Measurements from ENCODE around the gene GUCA1A. TPM values are rescaled to one million over a fixed set of nuclear protein-coding genes. Genes with fewer than 3 reads are reported as not detected.
"Not testable (repeated sequence)": the region's sequence is repeated elsewhere in the genome, so short reads cannot be mapped to it uniquely, and the experiment has no call there.

Gene GUCA1A
- total RNA-seq, 2 experiments from 2014 or later = not detected

DNA sequence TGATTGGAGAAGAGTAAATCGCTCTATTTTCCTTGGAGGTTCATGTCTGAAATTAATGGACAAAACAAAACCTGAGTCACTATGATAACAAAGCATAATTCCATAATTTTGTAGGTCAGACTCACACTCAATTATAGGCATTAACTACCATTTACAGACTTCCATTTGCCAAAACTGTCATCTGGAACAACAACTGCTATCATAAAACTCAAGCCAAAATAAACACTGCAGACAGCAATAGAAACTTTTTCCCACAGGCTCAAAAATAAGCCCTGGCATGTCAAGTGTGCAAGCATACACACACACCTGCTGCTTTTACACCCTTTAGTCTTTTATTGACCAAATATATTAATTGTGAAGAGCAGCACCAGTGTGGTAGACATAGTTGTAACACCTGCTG is 37.4 kb downstream of the GUCA1A start:
- CTCF ChIA-PET = no interaction called here
- no peak overlapping the region for H3K4me3 Mint-ChIP-seq
- H3K27ac Mint-ChIP-seq = no peak overlapping the region
- no peaks in the 10 kb centered on the region for H3K9me3 Mint-ChIP-seq (ENCODE audit: low read depth)
- peaks cover 43% of the 10 kb centered on the region for H3K36me3 Mint-ChIP-seq
- peaks cover 14% of the 10 kb centered on the region for H3K4me1 Mint-ChIP-seq
- DNase-seq (no peak), ATAC-seq (no peak)
- no peaks in the 10 kb centered on the region for H3K27me3 Mint-ChIP-seq

DNA sequence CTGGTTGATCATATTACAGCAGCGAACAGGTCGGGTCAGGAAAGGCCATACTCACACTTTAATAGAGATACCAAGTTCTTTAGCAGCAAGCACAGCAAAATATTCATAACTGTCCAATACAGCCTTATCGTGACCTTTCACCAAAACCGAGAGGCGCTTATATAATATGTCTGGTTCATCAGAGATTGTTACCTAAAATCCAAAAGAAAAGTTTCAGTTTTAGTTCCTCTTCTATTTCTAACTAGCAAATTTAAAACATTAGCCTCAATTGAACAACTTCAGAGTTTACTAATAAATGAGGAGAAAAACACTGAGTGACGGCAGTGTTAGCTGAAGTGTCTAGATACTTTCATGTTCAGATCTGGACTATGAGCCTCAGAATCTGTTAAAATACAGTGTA is 38.6 kb downstream of the GUCA1A start:
- peaks cover 38% of the 10 kb centered on the region for H3K36me3 Mint-ChIP-seq
- CTCF ChIA-PET = interaction anchor here (1.7 kb wide), 1 partner anchor 107 kb away, joined by 8 read pairs; no protein-coding TSS in a partner anchor
- H3K27me3 Mint-ChIP-seq = no peaks in the 10 kb centered on the region
- DNase-seq (peak; percentile 9), ATAC-seq (no peak)
- H3K4me1 Mint-ChIP-seq = peaks cover 25% of the 10 kb centered on the region
- no peak overlapping the region for H3K4me3 Mint-ChIP-seq
- no peak overlapping the region for H3K27ac Mint-ChIP-seq
- H3K9me3 Mint-ChIP-seq (ENCODE audit: low read depth) = no peaks in the 10 kb centered on the region

DNA sequence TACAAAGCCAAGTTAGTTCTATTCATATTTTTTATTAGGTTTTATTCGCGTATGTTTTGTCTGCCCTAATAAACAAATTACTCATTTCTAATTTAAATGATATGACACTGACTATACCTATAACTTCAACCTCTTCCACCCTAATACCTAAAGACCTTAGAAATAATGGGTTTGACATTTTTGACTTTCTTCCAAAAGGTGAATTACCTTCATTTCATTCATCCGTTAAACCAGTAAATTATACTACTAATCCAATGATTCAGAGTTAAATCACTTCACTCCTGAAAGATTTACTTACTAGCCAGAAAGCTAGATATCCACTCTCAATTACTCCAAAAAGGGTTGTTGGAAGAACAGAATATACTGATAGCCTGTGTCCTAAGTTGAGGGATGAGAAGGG is 39.3 kb downstream of the GUCA1A start:
- CTCF ChIA-PET = interaction anchor here (1.0 to 3.6 kb wide), 4 partner anchors 108 to 425 kb away, joined by 3 to 30 read pairs (median 13); partner anchors contain the start of gene TOMM6
- peaks cover 38% of the 10 kb centered on the region for H3K36me3 Mint-ChIP-seq
- peaks cover 28% of the 10 kb centered on the region for H3K4me1 Mint-ChIP-seq
- no peak overlapping the region for H3K27ac Mint-ChIP-seq
- no peaks in the 10 kb centered on the region for H3K27me3 Mint-ChIP-seq
- no peak for ATAC-seq
- no peaks in the 10 kb centered on the region for H3K9me3 Mint-ChIP-seq (ENCODE audit: low read depth)
- DNase-seq = no peak
- no peak overlapping the region for H3K4me3 Mint-ChIP-seq

DNA sequence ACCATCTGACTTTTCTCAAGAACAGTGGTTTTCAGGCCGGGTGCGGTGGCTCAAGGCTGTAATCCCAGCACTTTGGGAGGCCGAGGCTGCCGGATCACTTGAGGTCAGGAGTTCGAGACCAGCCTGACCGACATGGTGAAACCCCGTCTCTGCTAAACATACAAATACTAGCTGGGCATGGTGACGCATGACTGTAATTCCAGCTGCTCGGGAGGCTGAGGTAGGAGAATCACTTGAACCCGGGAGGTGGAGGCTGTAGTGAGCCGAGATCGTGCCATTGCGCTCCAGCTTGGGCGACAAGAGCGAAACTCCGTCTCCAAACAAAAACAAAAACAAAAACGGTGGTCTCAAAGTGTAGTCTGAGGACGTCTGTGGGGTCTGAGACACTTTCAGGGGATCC is 43.3 kb downstream of the GUCA1A start:
- H3K27me3 Mint-ChIP-seq; ATAC-seq; H3K9me3 Mint-ChIP-seq (ENCODE audit: low read depth); H3K27ac Mint-ChIP-seq: not testable (repeated sequence)
- Mint-ChIP-seq H3K36me3 (peaks cover 18% of the 10 kb centered on the region), H3K4me3 (peak overlapping the region; percentile 98), H3K4me1 (peaks cover 35% of the 10 kb centered on the region)
- DNase-seq = peak; percentile 29
- CTCF ChIA-PET = interaction anchor here (0.8 to 2.0 kb wide), 8 partner anchors 10 to 533 kb away, joined by 3 to 11 read pairs (median 4); no protein-coding TSS in a partner anchor

DNA sequence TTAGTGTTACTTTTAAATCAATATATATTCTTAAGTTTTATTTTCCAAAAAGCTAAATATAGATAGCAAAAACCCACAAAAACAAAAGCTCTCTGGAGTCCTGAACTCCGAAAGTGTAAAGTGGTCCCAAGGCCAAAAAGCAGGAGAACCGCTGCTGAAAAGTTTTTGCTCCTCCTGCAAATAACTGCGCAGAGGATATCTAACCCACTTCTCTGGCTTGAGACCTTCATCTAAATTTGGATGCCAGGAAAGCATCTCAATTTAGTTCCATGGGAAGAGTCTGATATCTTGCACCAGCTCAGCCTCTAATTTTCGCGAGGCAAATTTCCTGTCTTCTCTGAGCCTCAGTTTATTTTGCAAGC is 44.0 kb downstream of the GUCA1A start:
- Mint-ChIP-seq H3K4me3 (peak overlapping the region; percentile 98), H3K4me1 (peaks cover 35% of the 10 kb centered on the region), H3K9me3 (ENCODE audit: low read depth) (no peaks in the 10 kb centered on the region), H3K36me3 (peaks cover 16% of the 10 kb centered on the region), H3K27me3 (no peaks in the 10 kb centered on the region), H3K27ac (peak overlapping the region; percentile 92)
- CTCF ChIA-PET = interaction anchor here (0.6 to 2.0 kb wide), 11 partner anchors 9 to 534 kb away, joined by 3 to 11 read pairs (median 4); no protein-coding TSS in a partner anchor
- no peak for DNase-seq
- no peak for ATAC-seq

DNA sequence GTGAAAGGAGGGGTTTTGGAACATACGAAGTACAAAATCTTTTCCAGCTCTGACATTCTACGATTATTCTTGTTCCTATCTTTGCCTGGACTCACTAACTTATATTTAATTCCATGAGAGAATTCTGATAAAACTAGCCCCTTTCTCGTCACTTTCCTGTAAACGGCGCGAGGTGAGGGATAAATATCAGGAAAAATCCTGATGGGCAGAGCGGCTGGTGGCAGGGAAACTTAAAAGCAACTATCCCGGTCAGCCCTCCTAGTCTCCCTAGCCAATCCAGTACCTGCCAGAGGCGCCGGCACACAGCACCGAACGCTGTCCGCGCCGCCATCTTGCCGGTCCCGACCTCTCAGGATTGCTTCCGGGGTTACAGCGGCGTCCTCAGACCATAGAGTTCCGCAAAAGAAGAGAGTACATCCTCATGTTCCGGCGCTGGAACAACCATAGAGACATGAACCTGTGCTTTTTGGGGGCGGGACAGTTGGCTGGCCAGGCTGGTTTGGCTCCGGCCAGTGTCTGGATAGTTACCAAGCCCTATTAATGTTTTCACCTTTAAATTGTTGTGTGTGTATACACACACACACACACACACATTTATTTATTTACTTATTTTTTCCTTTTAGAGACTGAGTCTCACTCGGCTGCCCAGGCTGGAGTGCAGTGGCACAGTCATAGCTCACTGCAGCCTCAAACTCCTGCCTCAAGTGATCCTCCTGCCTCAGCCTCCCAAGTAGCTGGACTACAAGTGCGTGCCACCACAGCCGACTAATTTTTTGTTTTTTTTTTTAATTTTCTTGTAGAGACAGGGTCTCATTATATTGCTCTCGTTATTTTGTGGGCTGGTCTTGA is 44.6 kb downstream of the GUCA1A start, which contains the start of gene MRPS10:
Gene MRPS10, minus strand, starts transcription at position 343 of the 849 bp plus-strand sequence. Its CDS starts 12 bp downstream, at position 331.
- ATAC-seq (peak; percentile 100), DNase-seq (peak; percentile 95)
- Mint-ChIP-seq H3K9me3 (ENCODE audit: low read depth) (no peaks in the 10 kb centered on the region), H3K36me3 (peaks cover 12% of the 10 kb centered on the region), H3K4me1 (peaks cover 35% of the 10 kb centered on the region), H3K27me3 (no peaks in the 10 kb centered on the region), H3K27ac (peak within 1 kb of the TSS; percentile 92), H3K4me3 (peak within 1 kb of the TSS; percentile 98)
- CTCF ChIA-PET = interaction anchor here (0.6 to 2.0 kb wide), 12 partner anchors 9 to 432 kb away, joined by 3 to 11 read pairs (median 4); no protein-coding TSS in a partner anchor

DNA sequence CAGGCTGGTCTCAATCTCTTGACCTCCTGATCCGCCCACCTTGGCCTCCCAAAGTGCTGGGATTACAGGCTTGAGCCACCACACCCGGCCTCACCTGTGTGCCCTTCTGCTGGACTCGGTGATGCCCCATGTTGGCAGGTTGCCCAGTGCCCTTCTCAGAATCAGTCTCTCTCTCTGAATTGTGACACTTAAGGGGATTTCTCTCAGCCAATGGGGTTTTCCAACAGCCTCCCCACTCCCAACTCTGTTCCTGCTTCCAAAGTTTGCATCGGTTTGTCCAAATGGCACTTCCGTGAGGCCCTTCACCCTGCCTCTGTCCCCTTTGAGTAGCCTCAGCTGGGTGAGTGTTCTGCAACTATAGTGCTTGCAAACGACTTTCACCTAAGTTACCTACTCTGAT is 47.6 kb downstream of the GUCA1A start:
- no peaks in the 10 kb centered on the region for H3K9me3 Mint-ChIP-seq (ENCODE audit: low read depth)
- H3K4me3 Mint-ChIP-seq = no peak overlapping the region
- peaks cover 4% of the 10 kb centered on the region for H3K36me3 Mint-ChIP-seq
- H3K27me3 Mint-ChIP-seq = no peaks in the 10 kb centered on the region
- H3K27ac Mint-ChIP-seq = no peak overlapping the region
- DNase-seq (peak; percentile 35), ATAC-seq (no peak)
- H3K4me1 Mint-ChIP-seq = peaks cover 30% of the 10 kb centered on the region
- CTCF ChIA-PET = no interaction called here

DNA sequence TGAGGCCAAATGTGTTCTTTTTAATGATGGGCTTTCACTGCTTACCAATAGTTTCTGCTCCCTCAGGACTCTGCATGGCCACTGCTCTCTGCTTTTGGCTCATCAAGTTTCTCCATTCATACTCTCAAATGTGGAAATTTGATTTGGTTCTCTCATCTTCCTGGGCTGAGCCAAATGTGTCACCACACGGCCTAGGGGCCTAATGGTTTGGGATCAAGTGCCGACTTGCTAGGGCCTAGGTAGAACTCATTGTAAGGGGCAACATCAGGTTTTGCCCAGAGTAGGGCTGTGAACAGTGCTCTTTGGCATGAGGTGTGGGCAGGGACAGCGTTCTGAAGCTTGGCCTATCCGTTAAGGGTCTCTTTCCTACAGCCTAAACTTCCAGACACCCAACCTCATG is 48.4 kb downstream of the GUCA1A start:
- peaks cover 4% of the 10 kb centered on the region for H3K36me3 Mint-ChIP-seq
- CTCF ChIA-PET = no interaction called here
- H3K4me1 Mint-ChIP-seq = peaks cover 23% of the 10 kb centered on the region
- no peaks in the 10 kb centered on the region for H3K9me3 Mint-ChIP-seq (ENCODE audit: low read depth)
- H3K27ac Mint-ChIP-seq = no peak overlapping the region
- DNase-seq = peak; percentile 34
- ATAC-seq = no peak
- no peak overlapping the region for H3K4me3 Mint-ChIP-seq
- no peaks in the 10 kb centered on the region for H3K27me3 Mint-ChIP-seq

DNA sequence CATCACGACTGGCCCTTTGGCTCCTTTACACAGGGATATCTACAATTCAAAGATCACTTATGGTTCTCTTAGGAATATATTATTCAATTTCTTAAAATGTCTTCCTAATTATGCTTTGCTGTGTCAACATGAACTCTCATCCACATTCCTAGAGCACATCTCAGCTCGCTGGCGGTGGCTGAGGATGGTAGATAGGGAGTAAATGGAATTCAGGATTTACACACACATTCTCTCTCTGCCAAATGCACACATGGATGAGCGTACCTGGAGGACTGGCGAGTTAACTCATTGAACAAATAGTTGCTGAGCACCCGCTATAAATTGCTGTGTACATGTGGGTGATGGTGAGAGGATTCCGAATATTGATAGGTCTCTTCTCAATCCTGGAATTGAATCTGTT is 49.3 kb downstream of the GUCA1A start:
- no peaks in the 10 kb centered on the region for H3K9me3 Mint-ChIP-seq (ENCODE audit: low read depth)
- CTCF ChIA-PET = no interaction called here
- no peaks in the 10 kb centered on the region for H3K27me3 Mint-ChIP-seq
- no peak overlapping the region for H3K27ac Mint-ChIP-seq
- peaks cover 18% of the 10 kb centered on the region for H3K4me1 Mint-ChIP-seq
- DNase-seq (peak; percentile 23), ATAC-seq (no peak)
- no peak overlapping the region for H3K4me3 Mint-ChIP-seq
- peaks cover 5% of the 10 kb centered on the region for H3K36me3 Mint-ChIP-seq

DNA sequence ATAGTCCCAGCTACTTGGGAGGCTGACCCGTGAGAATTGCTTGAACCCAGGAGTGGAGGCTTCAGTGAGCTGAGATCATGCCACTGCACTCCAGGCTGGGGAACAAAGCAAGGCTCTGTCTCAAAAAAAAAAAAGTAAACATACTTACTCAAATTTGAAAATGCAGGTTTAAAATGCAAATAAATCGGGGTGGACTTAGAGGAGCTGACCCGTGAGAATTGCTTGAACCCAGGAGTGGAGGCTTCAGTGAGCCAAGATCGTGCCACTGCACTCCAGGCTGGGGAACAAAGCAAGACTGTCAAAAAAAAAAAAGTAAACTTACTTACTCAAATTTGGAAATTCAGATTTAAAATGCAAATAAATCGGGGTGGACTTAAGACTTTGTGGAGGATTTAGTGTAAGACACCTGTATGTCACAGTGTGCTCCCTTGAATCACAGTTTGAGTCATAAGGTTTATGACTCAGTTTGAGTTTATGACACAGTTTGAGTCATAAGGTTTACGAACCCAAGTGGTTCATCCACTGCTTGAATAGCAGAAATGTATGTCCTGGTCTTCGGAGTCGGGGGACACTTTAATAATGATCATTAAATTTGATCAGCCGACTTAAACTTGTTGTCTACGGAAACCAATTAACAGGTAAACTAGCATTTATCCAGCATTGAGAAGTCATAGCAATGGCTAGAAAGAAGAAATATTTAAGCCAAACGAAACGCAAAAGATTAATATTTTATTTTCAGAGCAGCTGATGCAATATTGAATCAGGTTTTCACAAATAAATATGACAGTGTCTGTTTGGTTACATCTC is 51.3 kb downstream of the GUCA1A start:
- CTCF ChIA-PET = interaction anchor here (0.8 to 1.1 kb wide), 3 partner anchors 9 to 323 kb away, joined by 3 to 4 read pairs (median 4); no protein-coding TSS in a partner anchor
- H3K9me3 Mint-ChIP-seq (ENCODE audit: low read depth) = no peaks in the 10 kb centered on the region
- ATAC-seq = peak; percentile 99

DNA sequence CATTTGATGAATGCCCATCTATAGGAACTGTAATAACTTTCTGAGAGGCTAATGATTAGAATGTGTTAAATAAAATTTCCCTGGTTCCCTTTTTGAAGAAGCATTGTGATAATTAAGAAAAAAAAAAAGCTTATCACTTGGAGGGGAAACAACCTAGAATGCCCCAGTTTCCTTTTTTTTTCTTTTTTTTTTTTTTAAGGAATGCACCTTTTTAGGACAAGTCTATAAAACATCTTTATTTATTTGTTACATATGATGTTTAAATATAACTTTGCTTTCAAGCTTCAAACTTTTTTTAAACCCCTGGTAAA is 51.8 kb downstream of the GUCA1A start:
- ATAC-seq (no peak), DNase-seq (no peak)
- Mint-ChIP-seq H3K36me3 (peaks cover 11% of the 10 kb centered on the region), H3K4me3 (no peak overlapping the region), H3K27ac (no peak overlapping the region), H3K9me3 (ENCODE audit: low read depth) (no peaks in the 10 kb centered on the region), H3K4me1 (peaks cover 11% of the 10 kb centered on the region), H3K27me3 (no peaks in the 10 kb centered on the region)
- CTCF ChIA-PET = interaction anchor here (0.8 to 1.1 kb wide), 3 partner anchors 10 to 323 kb away, joined by 3 to 4 read pairs (median 4); no protein-coding TSS in a partner anchor

More for the DNA sequence above, 51.3 kb downstream of the GUCA1A start:
- Mint-ChIP-seq H3K4me3 (peak overlapping the region; percentile 9), H3K27ac (peak overlapping the region; percentile 73), H3K36me3 (peaks cover 11% of the 10 kb centered on the region), H3K4me1 (peaks cover 11% of the 10 kb centered on the region), H3K27me3 (no peaks in the 10 kb centered on the region)
- no peak for DNase-seq

DNA sequence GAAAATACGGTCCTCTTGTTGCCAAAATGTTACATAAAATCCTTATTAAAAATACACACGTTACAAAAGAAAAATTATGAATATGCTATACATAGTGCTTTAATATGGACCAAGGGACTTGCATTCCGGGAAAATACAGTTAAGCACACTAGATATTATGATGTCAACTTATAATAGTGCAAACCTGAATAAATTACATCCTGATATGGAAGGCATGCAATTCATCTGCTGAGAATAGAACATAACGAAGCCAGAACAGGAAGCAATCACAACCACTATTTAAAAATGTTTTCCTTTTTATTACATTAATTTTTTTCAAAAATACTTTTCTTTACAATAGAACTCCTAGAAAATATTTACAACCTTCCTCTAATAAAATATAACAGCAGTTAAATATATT is 52.3 kb downstream of the GUCA1A start:
- Mint-ChIP-seq H3K4me1 (peaks cover 11% of the 10 kb centered on the region), H3K27me3 (no peaks in the 10 kb centered on the region), H3K36me3 (peaks cover 12% of the 10 kb centered on the region), H3K4me3 (no peak overlapping the region), H3K27ac (no peak overlapping the region), H3K9me3 (ENCODE audit: low read depth) (no peaks in the 10 kb centered on the region)
- ATAC-seq (no peak), DNase-seq (no peak)
- CTCF ChIA-PET = interaction anchor here (0.8 to 1.0 kb wide), 2 partner anchors 10 to 322 kb away, joined by 3 to 4 read pairs; no protein-coding TSS in a partner anchor

DNA sequence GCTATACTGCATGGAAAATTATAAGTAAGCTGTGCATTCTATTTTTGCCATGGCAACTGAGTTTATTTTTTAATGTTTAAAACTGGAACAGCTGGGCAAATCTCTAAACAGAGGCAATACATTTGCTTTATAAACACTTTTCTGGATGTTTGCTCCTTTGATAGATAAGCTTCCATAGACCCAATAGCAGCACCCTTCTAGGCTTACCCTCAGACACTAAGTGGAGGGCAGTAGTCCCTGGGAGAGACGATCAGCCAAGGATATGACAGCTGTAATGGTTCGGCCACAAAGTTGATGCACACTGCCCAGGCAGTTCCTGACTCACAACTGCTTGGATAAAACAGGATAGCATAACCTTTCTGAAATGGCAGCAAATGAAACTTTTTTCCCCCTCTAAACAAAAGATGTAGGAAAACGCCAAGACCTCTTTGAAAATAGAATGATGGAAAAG is 53.0 kb downstream of the GUCA1A start:
- Mint-ChIP-seq H3K4me3 (no peak overlapping the region), H3K27ac (no peak overlapping the region), H3K36me3 (peaks cover 12% of the 10 kb centered on the region), H3K27me3 (no peaks in the 10 kb centered on the region), H3K9me3 (ENCODE audit: low read depth) (no peaks in the 10 kb centered on the region), H3K4me1 (peaks cover 11% of the 10 kb centered on the region)
- DNase-seq (peak; percentile 7), ATAC-seq (no peak)
- CTCF ChIA-PET = interaction anchor here (1.1 kb wide), 1 partner anchor 9 kb away, joined by 3 read pairs; the partner anchor contains the start of gene MRPS10

Measured in activated CD8-positive, alpha-beta memory T cell treated with anti-CD3 and anti-CD28 coated beads, Interleukin-2, amount 10 ng/mL, durations not matched to agents 7 days and 5 days (primary cell).